H1 (cell line): ENCODE data around the gene PAX6. TPM values are rescaled to one million over a fixed set of nuclear protein-coding genes. Genes with fewer than 3 reads are reported as not detected.

Source experiments
- CTCF ChIA-PET: fragments of 300-600 bp; sonication (Branson Sonifier 250); formaldehyde crosslinking; loops from one replicate; lab custom pipeline; 2021; ENCODE audit not compliant: partially characterized antibody; lab: Charles Lee
- POLR2A ChIA-PET: fragments of 300-600 bp; sonication (Branson Sonifier 250); formaldehyde crosslinking; loops from one replicate; lab custom pipeline; 2021; ENCODE audit warnings: inconsistent platforms; ENCODE audit not compliant: partially characterized antibody; lab: Charles Lee
- DNase-seq, 2 experiments: peaks; one replicate each; pipeline versions ENCODE4 v3.0.0 to v3.0.0-alpha.2; 2010 to 2022; ENCODE audit warnings: low spot score in 2 of 2, low read depth in 1 of 2, mixed read lengths in 1 of 2
- FAIRE-seq: peaks from 2 replicates; lab custom pipeline; 2011; peaks lifted over from hg19 to GRCh38; lab: Jason Lieb, UNC
- H2AFZ ChIP-seq: 2 replicates; pipeline ENCODE4 v1.8.1; 2012; ENCODE audit warnings: low read length, inconsistent platforms
- H2AK5ac ChIP-seq: 2 replicates; pipeline ENCODE4 v1.6.1; 2013; ENCODE audit warnings: low read depth, low read length
- H2BK120ac ChIP-seq: replicated peaks from 2 replicates; pipeline ENCODE3; 2013; ENCODE audit warnings: low read depth, low read length, inconsistent platforms
- H2BK12ac ChIP-seq: 2 replicates; pipeline ENCODE4 v1.6.1; 2013; ENCODE audit warnings: low read depth, low read length
- H2BK15ac ChIP-seq: 2 replicates; pipeline ENCODE4 v1.6.1; 2013; ENCODE audit warnings: low read length
- H2BK20ac ChIP-seq: 2 replicates; pipeline ENCODE4 v1.6.1; 2013; ENCODE audit warnings: low read length
- H2BK5ac ChIP-seq: 2 replicates; pipeline ENCODE4 v1.6.1; 2013; ENCODE audit warnings: low read depth, low read length
- H3K14ac ChIP-seq: 2 replicates; pipeline ENCODE4 v1.6.1; 2013; ENCODE audit warnings: inconsistent platforms; ENCODE audit not compliant: insufficient read length
- H3K18ac ChIP-seq: 2 replicates; pipeline ENCODE4 v1.6.1; 2013; ENCODE audit warnings: low read length; ENCODE audit errors: extremely low read depth
- H3K23ac ChIP-seq: 2 replicates; pipeline ENCODE4 v1.6.1; 2013; ENCODE audit warnings: inconsistent platforms; ENCODE audit not compliant: insufficient read length
- H3K23me2 ChIP-seq: 2 replicates; pipeline ENCODE4 v1.6.1; 2013; ENCODE audit warnings: low read depth, low read length
- H3K27ac ChIP-seq: 2 replicates; pipeline ENCODE4 v1.6.1; 2011; ENCODE audit warnings: low read depth, low read length, inconsistent platforms
- H3K27me3 ChIP-seq, 4 experiments: replicated peaks in 1 of 4; 1 replicate in 1 of 4; 2 replicates in 3 of 4; pipeline versions ENCODE4 v1.6.1 to v1.8.1; 2011 to 2013; ENCODE audit warnings: low read length in 3 of 4, mild to moderate bottlenecking in 3 of 4, inconsistent platforms in 2 of 4, mixed read lengths in 2 of 4, moderate library complexity in 1 of 4; ENCODE audit not compliant: control insufficient read depth in 3 of 4, insufficient read depth in 3 of 4; ENCODE audit errors: extremely low read depth in 1 of 4
- H3K36me3 ChIP-seq, 4 experiments: 2 replicates each; pipeline versions ENCODE4 v1.6.1 to v1.8.1; 2011 to 2013; ENCODE audit warnings: mild to moderate bottlenecking in 4 of 4, low read length in 3 of 4, moderate library complexity in 2 of 4, control low read depth in 1 of 4, inconsistent platforms in 1 of 4; ENCODE audit not compliant: insufficient read depth in 4 of 4, control insufficient read depth in 2 of 4
- H3K4ac ChIP-seq: replicated peaks from 2 replicates; pipeline ENCODE3; 2013; ENCODE audit warnings: low read length, low read depth, mixed read lengths, inconsistent platforms; ENCODE audit not compliant: insufficient read length
- H3K4me1 ChIP-seq, 4 experiments: replicated peaks in 1 of 4; 1 replicate in 1 of 4; 2 replicates in 3 of 4; pipeline versions ENCODE4 v1.6.1 to v1.8.1; 2011 to 2013; ENCODE audit warnings: low read length in 3 of 4, inconsistent platforms in 2 of 4, mixed read lengths in 1 of 4; ENCODE audit not compliant: insufficient read depth in 4 of 4, control insufficient read depth in 3 of 4
- H3K4me2 ChIP-seq, 2 experiments: 2 replicates each; pipeline versions ENCODE4 v1.6.1 to v1.8.1; 2011 to 2013; ENCODE audit warnings: low read depth in 2 of 2, low read length in 2 of 2, control low read depth in 1 of 2, inconsistent platforms in 1 of 2, mild to moderate bottlenecking in 1 of 2; ENCODE audit not compliant: insufficient read depth in 1 of 2
- H3K4me3 ChIP-seq, 4 experiments: fragments of 200-600, 300-600 bp in 1 of 4; sonication (generic), shearing (Covaris generic), sonication (Bioruptor Twin) in 1 of 4; 2 replicates each; pipeline versions ENCODE4 v1.5.1 to v1.8.1; 2011 to 2016; ENCODE audit warnings: low read length in 4 of 4, low read depth in 3 of 4, control low read depth in 2 of 4, inconsistent platforms in 2 of 4, mild to moderate bottlenecking in 2 of 4, mixed read lengths in 1 of 4, moderate library complexity in 1 of 4; ENCODE audit not compliant: insufficient read depth in 2 of 4; ENCODE audit errors: extremely low read depth in 1 of 4
- H3K56ac ChIP-seq: replicated peaks from 2 replicates; pipeline ENCODE3; 2013; ENCODE audit warnings: low read depth, mild to moderate bottlenecking, mixed read lengths, low read length, inconsistent platforms; ENCODE audit not compliant: insufficient read length
- H3K79me1 ChIP-seq: 2 replicates; pipeline ENCODE4 v1.6.1; 2013; ENCODE audit warnings: low read depth, low read length, control low read depth
- H3K79me2 ChIP-seq, 2 experiments: 2 replicates each; pipeline versions ENCODE4 v1.6.1 to v1.8.1; 2012 to 2013; ENCODE audit warnings: low read length in 2 of 2, mild to moderate bottlenecking in 2 of 2, inconsistent platforms in 1 of 2; ENCODE audit not compliant: insufficient read depth in 2 of 2, control insufficient read depth in 1 of 2
- H3K9ac ChIP-seq, 4 experiments: replicated peaks in 1 of 4; 1 replicate in 1 of 4; 2 replicates in 3 of 4; pipeline versions ENCODE4 v1.6.1 to v1.8.1; 2011 to 2013; ENCODE audit warnings: low read depth in 3 of 4, low read length in 3 of 4, control low read depth in 2 of 4, mild to moderate bottlenecking in 2 of 4, moderate library complexity in 2 of 4, inconsistent platforms in 1 of 4; ENCODE audit errors: extremely low read depth in 1 of 4
- H3K9me3 ChIP-seq, 2 experiments: 2 replicates each; pipeline versions ENCODE4 v1.6.1 to v1.8.1; 2012 to 2013; ENCODE audit warnings: mild to moderate bottlenecking in 2 of 2, moderate library complexity in 2 of 2, control low read depth in 1 of 2, inconsistent platforms in 1 of 2, low read depth in 1 of 2, low read length in 1 of 2, mixed read lengths in 1 of 2; ENCODE audit not compliant: insufficient read depth in 2 of 2
- H4K20me1 ChIP-seq, 2 experiments: replicated peaks in 1 of 2; 2 replicates each; pipeline versions ENCODE3 to v1.8.1; 2011 to 2013; ENCODE audit warnings: inconsistent platforms in 2 of 2, low read length in 2 of 2, mild to moderate bottlenecking in 1 of 2; ENCODE audit not compliant: insufficient read depth in 2 of 2, control insufficient read depth in 1 of 2
- H4K5ac ChIP-seq: 2 replicates; pipeline ENCODE4 v1.6.1; 2013; ENCODE audit warnings: low read length, low read depth, mixed read lengths, inconsistent platforms; ENCODE audit not compliant: insufficient read length
- H4K8ac ChIP-seq: 2 replicates; pipeline ENCODE4 v1.8.0; 2013; ENCODE audit warnings: mild to moderate bottlenecking, moderate library complexity, low read length, inconsistent platforms; ENCODE audit not compliant: insufficient read depth; ENCODE audit errors: extremely low read depth
- H4K91ac ChIP-seq: replicated peaks from 2 replicates; pipeline ENCODE3; 2013; ENCODE audit warnings: low read length, mixed read lengths, inconsistent platforms; ENCODE audit not compliant: insufficient read length
- CBX8 ChIP-seq: fragments of 300-800, 300-1000 bp; sonication (generic); IDR thresholded peaks from 2 replicates; pipeline ENCODE4 v1.7.1; 2016; ENCODE audit warnings: low read depth, low read length, borderline replicate concordance
- KDM5A ChIP-seq: fragments of 200-600 bp; IDR thresholded peaks from 2 replicates; pipeline ENCODE4 v1.7.1; 2012; ENCODE audit warnings: mild to moderate bottlenecking, low read length, inconsistent platforms, mixed read lengths
- RNF2 ChIP-seq: fragments of 200-900, 300-1000 bp; sonication (generic); IDR thresholded peaks from 2 replicates; pipeline ENCODE4 v1.7.1; 2016; ENCODE audit warnings: borderline replicate concordance, low read depth, mild to moderate bottlenecking, antibody characterized with exemption, low read length; ENCODE audit not compliant: poor library complexity, severe bottlenecking; ENCODE audit errors: missing control alignments
- YY1 ChIP-seq: IDR thresholded peaks from 2 replicates; pipeline ENCODE4 v1.6.1; 2011; ENCODE audit warnings: low read depth, mild to moderate bottlenecking, low read length
- WGBS, 2 experiments: shearing (Covaris generic) in 1 of 2; methylation state at CpG; one replicate each; pipeline versions ENCODE4 v1.1.6 to v1.1.7; 2013 to 2015; ENCODE audit warnings: low lambda C conversion rate in 2 of 2, mixed read lengths in 2 of 2, inconsistent platforms in 1 of 2, low coverage in 1 of 2, missing lambda C conversion rate in 1 of 2; ENCODE audit not compliant: insufficient replicate concordance in 2 of 2, insufficient coverage in 1 of 2, insufficient read length in 1 of 2; ENCODE audit errors: extremely low coverage in 1 of 2, missing lambda C conversion rate in 1 of 2; 5-methylcytosine and 5-hydroxymethylcytosine counted together
- polyA plus RNA-seq, 7 experiments: library from polyadenylated mRNA; depleted of rRNA in 3 of 7; stranded (reverse) in 5 of 7; unstranded in 2 of 7; fragments of >200 nt in 5 of 7; fragments of 200-250 nt in 2 of 7; gene quantifications; 1 replicate in 5 of 7; 2 replicates in 1 of 7; 4 replicates in 1 of 7; pipeline versions ENCODE4 v1.2.1 to v1.2.3, GENCODE V29; 2011 to 2013; ENCODE audit warnings: missing spikeins in 2 of 7, mixed read lengths in 2 of 7
- total RNA-seq: library from RNA; stranded (reverse); fragmentation: NEBNext Ultra II Directional; extraction: Animal tissue kit (Norgen Biotek cat#: 25700); gene quantifications from 2 replicates; pipeline ENCODE4 v1.2.1, GENCODE V29; 2021

The PAX6 gene
- total and polyA plus RNA-seq, 2 of the 8 experiments (the other 6 are each of a cell fraction or from before 2014, with no cell fraction given) = 0.30 to 0.65 TPM

GRCh38 chr11:31804312-31805036, 6.6 kb downstream of the PAX6 start:
- POLR2A ChIA-PET = interaction anchor here (0.7 to 2.9 kb wide), 4 partner anchors 12 to 20 kb away, joined by 3 to 18 read pairs (median 4); no protein-coding TSS in a partner anchor
- H3K4me1 ChIP-seq = peaks cover 26 to 47% (median 30%) of the 10 kb centered on the region in 4 experiments
- no peak for FAIRE-seq

More at GRCh38 chr11:31804312-31805036, 6.6 kb downstream of the PAX6 start:
- 4% methylated on average over 37 of the region's 41 CpGs; no CpG with 5 or more reads in 1 of the 2 experiments for WGBS, 2 experiments
- H3K9me3 ChIP-seq = no peaks in the 10 kb centered on the region
- TF ChIP-seq KDM5A = no peak
- no peak for TF ChIP-seq YY1
- TF ChIP-seq RNF2 = peak; percentile 11
- peak; percentile 66 for TF ChIP-seq CBX8
- TF ChIP-seq, all 59 proteins: peak for 2
- Histone ChIP-seq H4K91ac (no peak overlapping the region), H3K27me3 (peaks cover 91 to 100% (median 97%) of the 10 kb centered on the region in 4 experiments), H2AFZ (no peak overlapping the region), H3K23me2 (no peaks in the 10 kb centered on the region; the same call in 1 of the 2 replicates), H3K56ac (no peak overlapping the region), H3K79me2 (no peaks in the 10 kb centered on the region), H3K14ac (no peak overlapping the region), H2BK120ac (no peak overlapping the region), H3K9ac (no peak overlapping the region), H4K8ac (no peak overlapping the region), H3K4me3 (peak overlapping the region; percentile 11 to 56 (median 38); a peak in 6 of 8 replicates), H3K4me2 (peak overlapping the region; percentile 56 to 75), H3K18ac (0 out of 2 replicates have a peak overlapping the region, but pooled peaks have one; percentile 38), H2BK15ac (peak overlapping the region; percentile 16; the same call in 1 of the 2 replicates), H2AK5ac (no peak overlapping the region), H3K79me1 (no peaks in the 10 kb centered on the region), H3K27ac (no peak overlapping the region), H2BK12ac (no peak overlapping the region), H2BK5ac (no peak overlapping the region), H4K5ac (no peak overlapping the region), H2BK20ac (no peak overlapping the region; the same call in 1 of the 2 replicates), H4K20me1 (peaks cover 2 to 35% of the 10 kb centered on the region in 2 experiments), H3K36me3 (no peaks in the 10 kb centered on the region), H3K23ac (no peak overlapping the region), H3K4ac (peak overlapping the region; percentile 48)
- CTCF ChIA-PET = interaction anchor here (0.9 to 7.2 kb wide), 5 partner anchors 8 to 153 kb away, joined by 4 to 88 read pairs (median 5); no protein-coding TSS in a partner anchor
- DNase-seq = peak in 1 of 2 experiments; percentile 74
